Parathyroid adenoma (tissue), 2 donors: ENCODE data around the gene CTCFL.

ENCODE experiments used
- H2AFZ ChIP-seq: fragments of 300-600 bp; sonication (generic); one replicate; pipeline ENCODE4 v1.7.0; 2017; ENCODE audit warnings: antibody characterized with exemption, mild to moderate bottlenecking
- H3K27ac ChIP-seq: fragments of 300-600 bp; sonication (generic); one replicate; pipeline ENCODE4 v1.7.0; 2017
- H3K27me3 ChIP-seq: fragments of 300-600 bp; sonication (generic); one replicate; pipeline ENCODE4 v1.7.0; 2017; ENCODE audit warnings: low read length; ENCODE audit not compliant: control insufficient read depth, insufficient read depth
- H3K36me3 ChIP-seq: fragments of 300-600 bp; sonication (generic); one replicate; pipeline ENCODE4 v1.7.0; 2017; ENCODE audit warnings: low read length; ENCODE audit not compliant: control insufficient read depth, insufficient read depth
- H3K4me1 ChIP-seq: fragments of 300-600 bp; sonication (generic); one replicate; pipeline ENCODE4 v1.7.0; 2017; ENCODE audit warnings: control low read depth
- H3K4me2 ChIP-seq: fragments of 300-600 bp; sonication (generic); one replicate; pipeline ENCODE4 v1.7.0; 2017; ENCODE audit warnings: low read length
- H3K4me3 ChIP-seq: fragments of 300-600 bp; sonication (generic); one replicate; pipeline ENCODE4 v1.7.0; 2017; ENCODE audit warnings: low read depth, low read length
- H3K79me2 ChIP-seq: fragments of 300-600 bp; sonication (generic); one replicate; pipeline ENCODE4 v1.7.0; 2017; ENCODE audit warnings: control low read depth
- H3K9ac ChIP-seq: fragments of 300-600 bp; sonication (generic); one replicate; pipeline ENCODE4 v1.7.0; 2017; ENCODE audit warnings: mild to moderate bottlenecking
- H3K9me3 ChIP-seq: fragments of 300-600 bp; sonication (generic); one replicate; pipeline ENCODE4 v1.7.0; 2017; ENCODE audit warnings: low read length; ENCODE audit not compliant: control insufficient read depth
- CTCF ChIP-seq: fragments of 300-600 bp; sonication (generic); IDR thresholded peaks from one replicate; pipeline ENCODE4 v1.7.0; 2017; ENCODE audit warnings: antibody characterized with exemption, mild to moderate bottlenecking
- donor health status: primary hyperparathyroidism.

The CTCFL gene

GRCh38 chr20:57504411-57504810, 20.5 kb downstream of the CTCFL start:
- H3K27ac ChIP-seq, result no peak overlapping the region

GRCh38 chr20:57503035-57503658, 21.8 kb downstream of the CTCFL start:
- Histone ChIP-seq H2AFZ (no peak overlapping the region), H3K9ac (no peak overlapping the region), H3K27me3 (no peaks in the 10 kb centered on the region), H3K4me3 (no peak overlapping the region), H3K36me3 (no peaks in the 10 kb centered on the region), H3K9me3 (no peaks in the 10 kb centered on the region), H3K79me2 (no peaks in the 10 kb centered on the region), H3K4me2 (no peak overlapping the region), H3K4me1 (no peaks in the 10 kb centered on the region), H3K27ac (no peak overlapping the region)
- TF ChIP-seq CTCF, result no peak

More at GRCh38 chr20:57504411-57504810, 20.5 kb downstream of the CTCFL start:
- no peak overlapping the region for H2AFZ ChIP-seq
- no peak for TF ChIP-seq CTCF
- H3K4me3 ChIP-seq, result no peak overlapping the region
- H3K9me3 ChIP-seq, result no peaks in the 10 kb centered on the region
- no peaks in the 10 kb centered on the region for H3K36me3 ChIP-seq
- H3K9ac ChIP-seq, result no peak overlapping the region
- no peaks in the 10 kb centered on the region for H3K79me2 ChIP-seq
- no peak overlapping the region for H3K4me2 ChIP-seq
- no peaks in the 10 kb centered on the region for H3K27me3 ChIP-seq
- H3K4me1 ChIP-seq, result no peaks in the 10 kb centered on the region

GRCh38 chr20:57502336-57502700, 22.6 kb downstream of the CTCFL start:
- Histone ChIP-seq H3K4me1 (no peaks in the 10 kb centered on the region), H3K9ac (no peak overlapping the region), H3K4me3 (no peak overlapping the region), H3K9me3 (no peaks in the 10 kb centered on the region), H3K27me3 (no peaks in the 10 kb centered on the region), H3K4me2 (no peak overlapping the region), H3K27ac (no peak overlapping the region), H3K36me3 (no peaks in the 10 kb centered on the region), H3K79me2 (no peaks in the 10 kb centered on the region), H2AFZ (no peak overlapping the region)
- TF ChIP-seq CTCF, result no peak

GRCh38 chr20:57501461-57502335, 23.2 kb downstream of the CTCFL start:
- Histone ChIP-seq H3K27me3 (no peaks in the 10 kb centered on the region), H3K79me2 (no peaks in the 10 kb centered on the region), H2AFZ (no peak overlapping the region), H3K4me2 (no peak overlapping the region), H3K9me3 (no peaks in the 10 kb centered on the region), H3K27ac (no peak overlapping the region), H3K4me1 (no peaks in the 10 kb centered on the region), H3K9ac (no peak overlapping the region), H3K36me3 (no peaks in the 10 kb centered on the region), H3K4me3 (no peak overlapping the region)
- no peak for TF ChIP-seq CTCF
